HG03039 (cell line): ENCODE results near the gene RMRP.
"Not testable (repeated sequence)": the region's sequence is repeated elsewhere in the genome, so short reads cannot be mapped to it uniquely, and the experiment has no call there.

Experiments used
- ATAC-seq: cut with Tn5 transposase; IDR thresholded peaks from one replicate; pipeline ENCODE4 v1.9.1; 2021; ENCODE audit warnings: mild to moderate bottlenecking, moderate library complexity; ENCODE audit not compliant: unreplicated experiment

Gene RMRP

GRCh38 chr9:35615981-35616680 is 41.7 kb downstream of the RMRP start:
- no peak for ATAC-seq

- ATAC-seq: no peak
These were observed 45.0 kb downstream of the RMRP start for GRCh38 chr9:35612843-35613242.

- not testable (repeated sequence) for ATAC-seq
These were observed 45.8 kb downstream of the RMRP start for GRCh38 chr9:35612066-35612465.

DNA sequence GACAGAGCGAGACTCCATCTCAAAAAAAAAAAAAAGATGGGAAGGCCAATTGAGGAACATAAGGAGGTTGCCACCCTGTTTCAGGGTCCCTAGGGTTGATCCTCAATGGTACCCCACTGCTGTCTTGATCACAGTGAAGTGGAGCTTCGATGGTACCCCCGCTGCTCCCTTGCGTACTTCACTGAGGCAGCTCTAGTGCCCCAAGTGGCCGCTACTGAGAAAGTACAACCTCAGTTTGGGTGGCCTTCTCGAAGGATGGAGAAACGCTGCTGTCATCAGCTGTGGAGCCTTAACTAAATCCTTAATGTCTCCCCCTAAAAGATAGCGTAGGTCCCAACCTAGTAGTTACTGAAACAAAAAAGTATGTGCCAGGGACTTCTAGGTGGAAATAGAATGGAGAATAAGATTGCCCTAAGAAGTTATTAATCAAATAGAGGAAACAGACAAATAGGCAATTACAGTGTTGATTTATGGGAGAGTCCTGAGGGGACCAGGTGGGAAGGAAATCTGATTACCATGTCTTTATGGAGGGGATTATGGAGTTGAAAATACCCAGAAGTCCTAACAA is 46.5 kb downstream of the RMRP start:
- ATAC-seq: no peak

DNA sequence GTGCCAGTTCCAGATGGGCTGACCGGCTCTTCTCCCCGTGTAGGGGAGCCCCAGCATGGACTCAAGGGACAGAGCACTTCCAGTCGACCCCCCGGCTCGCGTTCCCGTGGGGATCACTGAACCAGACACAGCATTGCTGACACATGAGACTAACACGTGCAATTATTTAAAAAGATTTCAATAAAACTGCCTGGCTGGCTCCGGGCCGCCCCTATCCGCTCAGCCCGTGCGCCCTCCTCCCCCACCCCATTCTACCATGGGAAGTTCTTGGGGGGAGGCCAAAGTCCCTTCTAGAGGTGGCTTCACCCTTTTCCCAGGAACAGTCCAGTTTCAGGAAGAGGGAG is 48.0 kb downstream of the RMRP start:
- ATAC-seq: no peak

GRCh38 chr9:35609001-35609819 is 48.6 kb downstream of the RMRP start:
- no peak for ATAC-seq

- no peak for ATAC-seq
These were observed 49.6 kb downstream of the RMRP start for GRCh38 chr9:35608221-35608620.
